ENCODE measurements around the gene LETMD1. TPM values are rescaled to one million over a fixed set of nuclear protein-coding genes. Genes with fewer than 3 reads are reported as not detected.
A peak's percentile ranks its signal among the peaks of the same experiment; 100 is the strongest.
"Not testable (repeated sequence)": the region's sequence is repeated elsewhere in the genome, so short reads cannot be mapped to it uniquely, and the experiment has no call there.

LETMD1 gene, protein sequence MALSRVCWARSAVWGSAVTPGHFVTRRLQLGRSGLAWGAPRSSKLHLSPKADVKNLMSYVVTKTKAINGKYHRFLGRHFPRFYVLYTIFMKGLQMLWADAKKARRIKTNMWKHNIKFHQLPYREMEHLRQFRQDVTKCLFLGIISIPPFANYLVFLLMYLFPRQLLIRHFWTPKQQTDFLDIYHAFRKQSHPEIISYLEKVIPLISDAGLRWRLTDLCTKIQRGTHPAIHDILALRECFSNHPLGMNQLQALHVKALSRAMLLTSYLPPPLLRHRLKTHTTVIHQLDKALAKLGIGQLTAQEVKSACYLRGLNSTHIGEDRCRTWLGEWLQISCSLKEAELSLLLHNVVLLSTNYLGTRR
- 10 to 100 TPM; 40.6 to 47.6 (median 42.5) TPM for total RNA-seq

DNA sequence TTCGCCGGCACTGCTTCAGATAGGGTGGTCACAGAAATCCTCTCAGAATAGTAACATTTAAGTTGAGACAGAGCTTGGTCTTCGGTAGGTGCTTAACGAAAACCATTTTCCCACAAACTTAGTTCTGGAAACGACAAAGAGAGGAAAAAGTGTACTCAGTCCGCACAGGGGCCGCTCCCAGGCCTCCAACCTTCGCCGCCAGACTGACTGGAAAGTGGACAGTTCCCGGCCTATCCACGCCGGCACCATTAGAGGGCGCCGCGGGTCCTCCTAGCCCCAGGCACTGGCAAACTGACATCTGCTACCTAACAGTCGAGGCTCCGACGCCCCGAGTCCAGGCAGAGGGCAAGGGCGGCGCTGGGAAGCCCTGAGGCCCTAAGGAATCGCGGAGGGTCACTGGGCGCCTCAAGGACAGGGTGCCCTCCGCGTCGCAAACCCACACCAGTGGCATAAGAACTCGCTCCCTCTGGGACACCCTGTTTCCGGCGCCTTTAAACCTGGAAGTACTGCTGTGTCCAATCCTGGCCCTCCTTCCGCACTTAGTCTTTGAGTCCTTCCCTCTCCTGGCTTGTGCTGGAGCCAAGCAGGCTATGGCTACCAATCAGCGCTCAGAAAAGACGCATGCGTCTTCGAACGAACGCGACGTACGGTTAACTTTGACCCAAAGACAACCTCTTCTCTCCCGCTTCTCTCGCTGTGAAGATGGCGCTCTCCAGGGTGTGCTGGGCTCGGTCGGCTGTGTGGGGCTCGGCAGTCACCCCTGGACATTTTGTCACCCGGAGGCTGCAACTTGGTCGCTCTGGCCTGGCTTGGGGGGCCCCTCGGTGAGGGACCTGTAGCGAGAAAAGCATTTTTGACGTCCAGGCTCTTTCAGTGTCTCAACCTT, at the start of gene LETMD1:
TSS of gene LETMD1 (plus strand) at position 673 of the 886 bp plus-strand sequence. CDS start at position 703, 30 bp downstream.
- Mint-ChIP-seq H3K4me1 (ENCODE audit: low read depth) (peaks cover 25% of the 10 kb centered on the region), H3K27me3 (ENCODE audit: low read depth) (no peaks in the 10 kb centered on the region), H3K4me3 (peak within 1 kb of the TSS; percentile 97), H3K9me3 (no peaks in the 10 kb centered on the region), H3K36me3 (ENCODE audit: insufficient read depth) (peaks cover 6% of the 10 kb centered on the region)
- DNase-seq = peak; percentile 82
- ATAC-seq = peak; percentile 98

DNA sequence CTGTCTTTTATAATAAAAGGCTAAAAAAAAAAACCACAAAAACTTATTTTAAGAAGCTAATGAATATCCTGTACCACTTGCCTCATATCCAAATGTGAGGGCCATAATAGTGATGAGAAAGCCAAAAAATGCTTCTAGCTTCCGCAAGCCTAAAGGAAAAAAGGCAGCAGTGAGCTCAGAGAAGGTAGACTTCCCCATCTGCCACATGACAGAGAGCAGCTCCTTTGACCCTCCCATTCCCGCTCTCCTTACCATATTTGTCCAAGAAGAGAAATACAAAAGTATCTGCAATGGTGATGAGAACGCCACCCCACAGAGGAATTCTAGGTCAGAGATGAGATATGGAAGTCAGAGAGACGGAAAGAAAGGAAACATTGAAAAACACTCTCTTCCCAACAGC, 49.0 kb upstream of the LETMD1 start:
- peaks cover 13% of the 10 kb centered on the region for H3K4me1 Mint-ChIP-seq (ENCODE audit: low read depth)
- H3K4me3 Mint-ChIP-seq = no peak overlapping the region
- H3K36me3 Mint-ChIP-seq (ENCODE audit: insufficient read depth) = peaks cover 47% of the 10 kb centered on the region
- H3K9me3 Mint-ChIP-seq = no peaks in the 10 kb centered on the region
- ATAC-seq (no peak), DNase-seq (no peak)
- no peaks in the 10 kb centered on the region for H3K27me3 Mint-ChIP-seq (ENCODE audit: low read depth)

GRCh38 chr12:51000245-51000644, 47.9 kb upstream of the LETMD1 start:
- DNase-seq = no peak
- H3K4me1 Mint-ChIP-seq (ENCODE audit: low read depth) = peaks cover 13% of the 10 kb centered on the region
- H3K9me3 Mint-ChIP-seq = no peaks in the 10 kb centered on the region
- H3K36me3 Mint-ChIP-seq (ENCODE audit: insufficient read depth) = peaks cover 49% of the 10 kb centered on the region
- no peaks in the 10 kb centered on the region for H3K27me3 Mint-ChIP-seq (ENCODE audit: low read depth)
- H3K4me3 Mint-ChIP-seq = no peak overlapping the region
- ATAC-seq = peak; percentile 71 to 89

DNA sequence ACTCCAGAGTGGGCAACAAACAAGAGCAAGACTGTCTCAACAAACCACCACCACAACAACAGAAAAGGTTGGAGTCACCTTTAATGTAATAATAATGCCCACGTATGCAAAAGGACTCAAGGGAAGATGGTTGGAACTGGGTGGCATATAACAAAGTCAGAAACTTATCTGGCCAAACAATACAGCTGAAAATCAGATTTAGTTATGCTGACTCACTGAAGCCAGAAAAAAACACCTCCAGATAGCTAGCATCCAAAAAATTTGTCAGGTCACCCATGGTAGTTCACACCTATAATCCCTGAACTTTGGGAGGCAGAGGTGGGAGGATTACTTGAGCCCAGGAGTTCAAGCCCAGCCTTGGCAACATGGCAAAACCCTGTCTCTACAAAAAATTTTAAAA, 46.3 kb upstream of the LETMD1 start:
- DNase-seq (no peak), ATAC-seq (no peak)
- Mint-ChIP-seq H3K4me3 (no peak overlapping the region), H3K36me3 (ENCODE audit: insufficient read depth) (peaks cover 49% of the 10 kb centered on the region), H3K9me3 (no peaks in the 10 kb centered on the region), H3K27me3 (ENCODE audit: low read depth) (no peaks in the 10 kb centered on the region), H3K4me1 (ENCODE audit: low read depth) (peaks cover 13% of the 10 kb centered on the region)

GRCh38 chr12:51004504-51004903, 43.6 kb upstream of the LETMD1 start:
- Mint-ChIP-seq H3K4me1 (ENCODE audit: low read depth) (peaks cover 17% of the 10 kb centered on the region), H3K36me3 (ENCODE audit: insufficient read depth) (peaks cover 43% of the 10 kb centered on the region), H3K27me3 (ENCODE audit: low read depth) (no peaks in the 10 kb centered on the region), H3K4me3 (no peak overlapping the region), H3K9me3 (no peaks in the 10 kb centered on the region)
- ATAC-seq (no peak), DNase-seq (no peak)

GRCh38 chr12:51005030-51005429, 43.1 kb upstream of the LETMD1 start:
- no peak for ATAC-seq
- H3K4me1 Mint-ChIP-seq (ENCODE audit: low read depth) = peaks cover 19% of the 10 kb centered on the region
- H3K27me3 Mint-ChIP-seq (ENCODE audit: low read depth) = no peaks in the 10 kb centered on the region
- H3K9me3 Mint-ChIP-seq = no peaks in the 10 kb centered on the region
- DNase-seq = no peak
- no peak overlapping the region for H3K4me3 Mint-ChIP-seq
- H3K36me3 Mint-ChIP-seq (ENCODE audit: insufficient read depth) = peaks cover 41% of the 10 kb centered on the region

DNA sequence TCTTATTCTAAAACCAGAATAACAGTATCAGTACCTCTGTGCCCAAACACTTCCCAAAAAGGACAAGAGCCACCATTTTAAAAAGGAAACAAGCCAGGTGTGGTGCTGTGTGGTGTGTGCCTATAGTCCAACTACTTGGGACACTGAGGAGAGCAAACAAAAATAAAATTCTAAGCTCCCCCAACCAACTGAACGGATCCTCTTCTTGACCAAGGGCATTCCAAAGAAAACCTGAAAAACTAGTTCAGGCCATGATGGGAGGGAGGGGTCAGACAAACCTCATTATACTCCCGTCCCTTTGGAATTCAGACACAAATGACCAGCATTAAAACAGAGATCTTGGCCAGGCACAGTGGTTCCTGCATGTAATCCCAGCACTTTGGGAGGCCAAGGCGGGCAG, 42.5 kb upstream of the LETMD1 start:
- H3K4me3 Mint-ChIP-seq = no peak overlapping the region
- peaks cover 15% of the 10 kb centered on the region for H3K4me1 Mint-ChIP-seq (ENCODE audit: low read depth)
- no peaks in the 10 kb centered on the region for H3K27me3 Mint-ChIP-seq (ENCODE audit: low read depth)
- ATAC-seq (no peak), DNase-seq (no peak)
- no peaks in the 10 kb centered on the region for H3K9me3 Mint-ChIP-seq
- peaks cover 37% of the 10 kb centered on the region for H3K36me3 Mint-ChIP-seq (ENCODE audit: insufficient read depth)

DNA sequence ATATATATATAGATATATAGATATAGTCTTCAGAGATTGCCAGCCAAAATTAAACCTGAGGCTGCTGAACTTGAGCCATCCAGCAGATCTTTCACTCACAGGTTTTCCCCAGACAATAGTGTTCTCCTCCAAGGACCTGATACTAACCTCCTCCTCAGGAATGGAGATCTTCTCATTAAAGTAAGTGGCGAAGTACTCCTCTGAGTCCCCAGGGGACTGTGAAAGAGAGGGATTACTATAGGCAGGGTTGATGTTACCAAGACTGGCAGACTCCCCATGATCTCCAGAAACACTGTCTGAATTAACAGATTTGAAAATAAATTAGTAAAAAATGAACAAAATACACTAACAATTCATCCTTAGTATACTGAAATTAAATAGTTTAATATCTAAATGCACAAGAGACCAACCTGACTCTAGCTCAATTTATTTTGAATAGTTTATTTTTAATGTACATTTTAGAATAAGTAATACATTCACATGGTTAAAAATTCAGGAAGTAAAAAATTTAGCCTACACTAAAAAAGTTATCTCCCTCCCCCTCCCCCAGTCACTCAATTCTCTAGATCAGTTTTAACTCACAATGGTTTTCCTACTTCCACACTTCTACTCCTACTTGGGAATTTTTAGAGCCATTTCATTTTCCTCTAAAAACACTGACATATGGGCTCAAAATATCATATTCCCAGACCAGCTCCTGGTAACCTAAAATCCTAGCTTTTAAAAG, 39.6 kb upstream of the LETMD1 start:
- H3K4me3 Mint-ChIP-seq = peak overlapping the region; percentile 50
- H3K9me3 Mint-ChIP-seq = no peaks in the 10 kb centered on the region
- no peaks in the 10 kb centered on the region for H3K27me3 Mint-ChIP-seq (ENCODE audit: low read depth)
- no peak for DNase-seq
- H3K36me3 Mint-ChIP-seq (ENCODE audit: insufficient read depth) = peaks cover 31% of the 10 kb centered on the region
- peaks cover 35% of the 10 kb centered on the region for H3K4me1 Mint-ChIP-seq (ENCODE audit: low read depth)
- ATAC-seq = no peak

DNA sequence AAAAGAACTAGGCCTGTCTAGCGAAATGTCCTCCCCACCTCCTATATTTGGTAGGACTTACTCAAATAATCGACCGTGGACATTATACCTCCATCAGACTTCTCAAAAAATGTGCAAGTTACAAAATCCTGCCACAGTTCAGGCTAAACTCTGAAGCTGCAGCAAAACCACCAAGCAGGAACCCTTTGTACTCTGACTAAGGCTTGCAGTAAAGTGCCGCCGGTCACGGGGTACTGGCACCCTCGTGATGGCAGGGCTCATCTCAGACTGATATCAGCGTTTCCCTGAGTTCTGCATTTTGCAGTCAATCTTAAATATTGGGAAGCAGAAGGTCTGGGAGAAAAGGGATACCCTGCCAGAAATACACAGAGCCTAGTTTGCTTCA, 39.1 kb upstream of the LETMD1 start:
- Mint-ChIP-seq H3K4me1 (ENCODE audit: low read depth) (peaks cover 35% of the 10 kb centered on the region), H3K4me3 (peak overlapping the region; percentile 50), H3K27me3 (ENCODE audit: low read depth) (no peaks in the 10 kb centered on the region), H3K9me3 (no peaks in the 10 kb centered on the region), H3K36me3 (ENCODE audit: insufficient read depth) (peaks cover 27% of the 10 kb centered on the region)
- DNase-seq = peak; percentile 48
- peak; percentile 94 to 96 for ATAC-seq

- Mint-ChIP-seq H3K36me3 (ENCODE audit: insufficient read depth) (peaks cover 7% of the 10 kb centered on the region), H3K4me3 (no peak overlapping the region), H3K4me1 (ENCODE audit: low read depth) (peaks cover 37% of the 10 kb centered on the region), H3K9me3 (no peaks in the 10 kb centered on the region), H3K27me3 (ENCODE audit: low read depth) (no peaks in the 10 kb centered on the region)
- ATAC-seq (no peak), DNase-seq (no peak)
These were observed 36.2 kb upstream of the LETMD1 start for GRCh38 chr12:51011955-51012354.

DNA sequence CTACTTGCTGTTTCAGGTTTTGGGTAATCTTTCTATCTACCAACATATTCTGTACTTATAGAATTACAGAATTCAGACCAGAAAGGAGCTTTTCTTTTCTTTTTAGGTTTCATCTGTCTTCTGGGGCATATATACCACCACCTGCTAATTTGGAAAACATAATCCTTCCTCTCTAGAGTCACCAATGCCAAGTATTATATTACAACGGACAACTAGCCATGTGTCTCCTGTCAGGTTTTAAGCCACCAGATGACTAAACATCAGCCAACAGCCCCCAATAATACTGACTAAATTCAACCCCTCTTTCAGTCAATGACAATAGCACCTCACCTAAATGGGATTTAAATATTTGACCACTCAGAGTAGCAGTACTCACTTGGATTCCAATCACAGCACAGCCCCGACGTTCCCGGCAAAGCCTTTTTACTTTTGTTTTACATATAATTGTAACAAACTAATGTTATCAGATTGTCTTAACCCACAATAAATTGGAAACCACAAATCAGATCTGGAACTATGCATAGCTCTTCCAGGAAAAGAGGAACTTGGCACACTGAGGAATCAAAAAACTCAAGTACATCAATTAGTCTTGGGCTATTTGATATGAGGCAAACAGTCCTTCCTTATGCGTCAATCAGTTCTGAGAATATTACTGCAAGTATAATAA, 35.4 kb upstream of the LETMD1 start:
- DNase-seq (no peak), ATAC-seq (no peak)
- no peaks in the 10 kb centered on the region for H3K27me3 Mint-ChIP-seq (ENCODE audit: low read depth)
- no peaks in the 10 kb centered on the region for H3K9me3 Mint-ChIP-seq
- H3K4me1 Mint-ChIP-seq (ENCODE audit: low read depth) = peaks cover 40% of the 10 kb centered on the region
- no peak overlapping the region for H3K4me3 Mint-ChIP-seq
- H3K36me3 Mint-ChIP-seq (ENCODE audit: insufficient read depth) = peaks cover 5% of the 10 kb centered on the region

DNA sequence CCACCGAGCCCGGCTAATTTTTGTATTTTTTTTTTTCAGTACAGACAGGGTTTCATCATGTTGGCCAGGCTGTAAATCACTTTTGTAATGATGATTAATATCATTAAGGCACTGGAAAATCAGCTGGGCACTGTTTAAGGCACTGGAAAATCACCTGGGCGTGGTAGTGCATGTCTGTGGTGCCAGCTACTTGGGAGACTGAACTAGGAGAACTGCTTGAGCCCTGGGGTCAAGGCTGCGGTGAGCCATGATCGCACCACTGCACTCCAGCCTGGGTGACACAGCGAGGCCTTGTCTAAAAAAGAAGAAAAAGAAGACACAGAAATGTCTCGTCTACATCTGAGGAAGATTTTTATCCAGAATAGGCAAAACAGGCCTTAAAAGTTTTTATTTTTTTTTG, 34.7 kb upstream of the LETMD1 start:
- Mint-ChIP-seq H3K4me3 (no peak overlapping the region), H3K27me3 (ENCODE audit: low read depth) (no peaks in the 10 kb centered on the region), H3K9me3 (no peaks in the 10 kb centered on the region), H3K36me3 (ENCODE audit: insufficient read depth) (peaks cover 3% of the 10 kb centered on the region), H3K4me1 (ENCODE audit: low read depth) (peaks cover 40% of the 10 kb centered on the region)
- DNase-seq (no peak), ATAC-seq (no peak)

DNA sequence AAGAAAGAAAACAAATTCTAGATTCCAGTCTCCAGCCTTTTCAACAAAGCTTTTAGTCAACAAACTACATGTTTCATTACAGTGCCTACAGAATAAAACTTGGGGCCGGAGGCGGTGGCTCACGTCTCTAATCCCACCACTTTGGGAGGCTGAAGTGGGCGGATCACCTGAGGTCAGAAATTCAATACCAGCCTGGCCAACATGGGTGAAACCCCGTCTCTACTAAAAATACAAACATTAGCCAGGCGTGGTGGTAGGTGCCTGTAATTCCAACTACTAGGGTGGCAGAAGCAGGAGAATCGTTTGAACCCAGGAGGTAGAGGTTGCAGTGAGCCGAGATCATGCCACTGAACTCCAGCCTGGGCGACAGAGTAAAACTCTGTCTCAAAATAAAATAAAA, 33.7 kb upstream of the LETMD1 start:
- H3K9me3 Mint-ChIP-seq; ATAC-seq; DNase-seq; H3K36me3 Mint-ChIP-seq (ENCODE audit: insufficient read depth); H3K4me3 Mint-ChIP-seq; H3K27me3 Mint-ChIP-seq (ENCODE audit: low read depth): not testable (repeated sequence)
- peaks cover 35% of the 10 kb centered on the region for H3K4me1 Mint-ChIP-seq (ENCODE audit: low read depth)

- Mint-ChIP-seq H3K4me1 (ENCODE audit: low read depth) (peaks cover 44% of the 10 kb centered on the region), H3K9me3 (no peaks in the 10 kb centered on the region), H3K36me3 (ENCODE audit: insufficient read depth) (no peaks in the 10 kb centered on the region), H3K27me3 (ENCODE audit: low read depth) (no peaks in the 10 kb centered on the region), H3K4me3 (no peak overlapping the region)
- DNase-seq (no peak), ATAC-seq (no peak)
These were observed 30.7 kb upstream of the LETMD1 start for GRCh38 chr12:51017452-51017851.
